ENCODE results near the gene CDX1. TPM values are rescaled to one million over a fixed set of nuclear protein-coding genes. Genes with fewer than 3 reads are reported as not detected.

CDX1 gene
- total RNA-seq, 2 experiments from 2014 or later: not detected

DNA sequence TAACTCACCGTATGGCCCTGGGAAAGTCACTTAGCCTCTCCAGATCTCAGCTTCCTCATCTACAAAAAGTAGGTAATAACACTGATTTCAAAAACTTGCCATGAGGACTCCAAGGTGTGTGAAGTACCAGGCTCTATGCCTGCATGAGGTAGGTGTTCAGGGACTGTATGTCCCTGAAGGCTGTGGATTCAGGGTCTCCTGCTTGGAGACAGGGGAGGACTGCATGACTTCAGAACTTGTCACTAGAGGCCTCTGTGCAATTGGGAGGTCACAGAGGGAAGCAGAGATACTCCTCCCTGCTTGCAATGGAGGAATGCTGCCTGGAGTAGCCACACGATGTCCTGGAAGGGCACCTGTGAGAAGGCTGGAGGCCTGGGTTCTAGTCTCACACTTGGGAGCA is 13.1 kb upstream of the CDX1 start:
- intact Hi-C loops (cut with DNase I, micrococcal nuclease): no loop called here

GRCh38 chr5:150153957-150154617 is 12.5 kb upstream of the CDX1 start:
- Histone ChIP-seq H3K27ac (ENCODE audit: low read depth in 1 of 2, low read length in 2 of 2) (no peak overlapping the region), H3K36me3 (ENCODE audit: insufficient read depth, low read length) (no peaks in the 10 kb centered on the region), H3K4me1 (ENCODE audit: insufficient read depth, low read length) (peaks cover 12% of the 10 kb centered on the region), H3K4me3 (ENCODE audit: low read length) (no peak overlapping the region), H3K27me3 (ENCODE audit: control insufficient read depth in 1 of 2, insufficient read depth in 2 of 2, low read length in 2 of 2) (peaks cover 6 to 10% of the 10 kb centered on the region in 2 experiments), H3K9me3 (ENCODE audit: control insufficient read depth in 1 of 2, insufficient read depth in 1 of 2, low read length in 2 of 2) (no peaks in the 10 kb centered on the region)
- no peaks in the 10 kb centered on the region for H3K36me3 Mint-ChIP-seq (ENCODE audit: low read depth)
- intact Hi-C loops (cut with DNase I, micrococcal nuclease): no loop called here
- no peaks in the 10 kb centered on the region for H3K9me3 Mint-ChIP-seq
- no peak overlapping the region for H3K4me3 Mint-ChIP-seq
- POLR2A ChIA-PET: no interaction called here
- H3K27ac Mint-ChIP-seq: no peak overlapping the region
- peaks cover 32% of the 10 kb centered on the region for H3K27me3 Mint-ChIP-seq
- CTCF ChIA-PET: no interaction called here
- DNase-seq: peak in 1 of 14 experiments; percentile 12
- TF ChIP-seq, protein P1, sequence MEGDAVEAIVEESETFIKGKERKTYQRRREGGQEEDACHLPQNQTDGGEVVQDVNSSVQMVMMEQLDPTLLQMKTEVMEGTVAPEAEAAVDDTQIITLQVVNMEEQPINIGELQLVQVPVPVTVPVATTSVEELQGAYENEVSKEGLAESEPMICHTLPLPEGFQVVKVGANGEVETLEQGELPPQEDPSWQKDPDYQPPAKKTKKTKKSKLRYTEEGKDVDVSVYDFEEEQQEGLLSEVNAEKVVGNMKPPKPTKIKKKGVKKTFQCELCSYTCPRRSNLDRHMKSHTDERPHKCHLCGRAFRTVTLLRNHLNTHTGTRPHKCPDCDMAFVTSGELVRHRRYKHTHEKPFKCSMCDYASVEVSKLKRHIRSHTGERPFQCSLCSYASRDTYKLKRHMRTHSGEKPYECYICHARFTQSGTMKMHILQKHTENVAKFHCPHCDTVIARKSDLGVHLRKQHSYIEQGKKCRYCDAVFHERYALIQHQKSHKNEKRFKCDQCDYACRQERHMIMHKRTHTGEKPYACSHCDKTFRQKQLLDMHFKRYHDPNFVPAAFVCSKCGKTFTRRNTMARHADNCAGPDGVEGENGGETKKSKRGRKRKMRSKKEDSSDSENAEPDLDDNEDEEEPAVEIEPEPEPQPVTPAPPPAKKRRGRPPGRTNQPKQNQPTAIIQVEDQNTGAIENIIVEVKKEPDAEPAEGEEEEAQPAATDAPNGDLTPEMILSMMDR (IDR thresholded peaks at IDR 0.05): no peak
- no peak for ATAC-seq (ENCODE audit: poor library complexity)
- no peaks in the 10 kb centered on the region for H3K4me1 Mint-ChIP-seq (ENCODE audit: low read depth)

More for the DNA sequence above, 13.1 kb upstream of the CDX1 start:
- ATAC-seq (ENCODE audit: poor library complexity): no peak
- POLR2A ChIA-PET: no interaction called here
- Mint-ChIP-seq H3K36me3 (ENCODE audit: low read depth) (no peaks in the 10 kb centered on the region), H3K27me3 (peaks cover 32% of the 10 kb centered on the region), H3K4me3 (no peak overlapping the region), H3K4me1 (ENCODE audit: low read depth) (no peaks in the 10 kb centered on the region), H3K9me3 (no peaks in the 10 kb centered on the region), H3K27ac (no peak overlapping the region)
- no peaks in the 10 kb centered on the region for H3K36me3 ChIP-seq (ENCODE audit: insufficient read depth, low read length)
- DNase-seq: no peak
- TF ChIP-seq, protein P1 (IDR thresholded peaks at IDR 0.05): no peak
- H3K27ac ChIP-seq (ENCODE audit: low read depth in 1 of 2, low read length in 2 of 2): no peak overlapping the region
- no peak overlapping the region for H3K4me3 ChIP-seq (ENCODE audit: low read length)
- H3K9me3 ChIP-seq (ENCODE audit: control insufficient read depth in 1 of 2, insufficient read depth in 1 of 2, low read length in 2 of 2): no peaks in the 10 kb centered on the region
- CTCF ChIA-PET: no interaction called here
- H3K4me1 ChIP-seq (ENCODE audit: insufficient read depth, low read length): peaks cover 12% of the 10 kb centered on the region
- H3K27me3 ChIP-seq (ENCODE audit: control insufficient read depth in 1 of 2, insufficient read depth in 2 of 2, low read length in 2 of 2): peaks cover 6 to 10% of the 10 kb centered on the region in 2 experiments

DNA sequence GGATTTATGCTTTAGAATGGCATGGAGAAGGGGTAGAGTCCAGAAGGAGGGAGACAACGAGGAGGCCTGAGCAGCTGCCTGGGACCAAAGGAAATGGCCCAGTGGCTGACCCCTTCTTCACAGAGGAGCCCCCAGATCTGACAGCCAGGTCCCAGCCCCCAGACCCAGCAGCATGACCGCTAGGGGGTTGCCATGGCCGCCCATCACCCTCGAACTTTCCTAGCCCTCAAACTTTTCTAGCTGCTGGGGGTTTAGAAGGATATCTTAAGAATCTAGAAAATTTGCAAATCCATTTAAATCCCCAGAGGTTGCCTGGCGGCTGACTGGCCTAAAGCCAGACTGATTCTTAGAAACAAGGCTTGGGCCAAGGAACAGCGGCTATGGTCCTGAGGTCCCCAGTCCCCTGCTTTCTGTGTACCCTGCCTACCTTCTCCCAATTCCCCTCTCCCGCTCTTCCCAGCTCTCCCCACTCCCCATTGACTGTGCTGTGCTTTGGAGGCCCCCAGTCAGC is 11.9 kb upstream of the CDX1 start:
- intact Hi-C loops (cut with DNase I, micrococcal nuclease): no loop called here
- Mint-ChIP-seq H3K27ac (no peak overlapping the region), H3K4me1 (ENCODE audit: low read depth) (no peaks in the 10 kb centered on the region)

More for the DNA sequence above, 11.9 kb upstream of the CDX1 start:
- Mint-ChIP-seq H3K36me3 (ENCODE audit: low read depth) (no peaks in the 10 kb centered on the region), H3K4me3 (peak overlapping the region; percentile 42), H3K27me3 (peaks cover 32% of the 10 kb centered on the region), H3K9me3 (no peaks in the 10 kb centered on the region)
- ChIA-PET CTCF (no interaction called here), POLR2A (no interaction called here)
- TF ChIP-seq, protein P1 (IDR thresholded peaks at IDR 0.05): no peak
- no peak overlapping the region for H3K4me3 ChIP-seq (ENCODE audit: low read length)
- no peaks in the 10 kb centered on the region for H3K36me3 ChIP-seq (ENCODE audit: insufficient read depth, low read length)
- no peak for ATAC-seq (ENCODE audit: poor library complexity)
- no peak overlapping the region for H3K27ac ChIP-seq (ENCODE audit: low read depth in 1 of 2, low read length in 2 of 2)
- H3K27me3 ChIP-seq (ENCODE audit: control insufficient read depth in 1 of 2, insufficient read depth in 2 of 2, low read length in 2 of 2): peaks cover 6 to 10% of the 10 kb centered on the region in 2 experiments
- H3K9me3 ChIP-seq (ENCODE audit: control insufficient read depth in 1 of 2, insufficient read depth in 1 of 2, low read length in 2 of 2): no peaks in the 10 kb centered on the region
- no peak for DNase-seq
- peaks cover 12% of the 10 kb centered on the region for H3K4me1 ChIP-seq (ENCODE audit: insufficient read depth, low read length)
